DND-41 (cell line): Measurements from ENCODE around the gene LYVE1.

Source experiments
- ATAC-seq: fragments of 200-7000 bp; cut with Tn5 transposase; 3 replicates; pipeline ENCODE4 v1.9.1; 2021; ENCODE audit warnings: low read depth; ENCODE audit not compliant: insufficient read depth
- DNase-seq: peaks from one replicate; pipeline ENCODE4 v3.0.0-alpha.2; 2020
- H2AFZ ChIP-seq: 2 replicates; pipeline ENCODE4 v1.6.0; 2012; ENCODE audit warnings: low read depth, low read length
- H3K27ac ChIP-seq: 2 replicates; pipeline ENCODE4 v1.5.1; 2012; ENCODE audit warnings: low read length, inconsistent platforms
- H3K27me3 ChIP-seq: fragments of 200-600 bp; sonication (generic); 2 replicates; pipeline ENCODE4 v1.6.0; 2012; ENCODE audit warnings: low read length, mild to moderate bottlenecking, inconsistent platforms; ENCODE audit not compliant: insufficient read depth, poor library complexity
- H3K36me3 ChIP-seq: 2 replicates; pipeline ENCODE4 v1.5.1; 2012; ENCODE audit warnings: low read length, inconsistent platforms; ENCODE audit not compliant: insufficient read depth
- H3K4me1 ChIP-seq: 2 replicates; pipeline ENCODE4 v1.5.1; 2012; ENCODE audit warnings: mild to moderate bottlenecking, low read length; ENCODE audit not compliant: insufficient read depth
- H3K4me2 ChIP-seq: 2 replicates; pipeline ENCODE4 v1.6.0; 2012; ENCODE audit warnings: mild to moderate bottlenecking, moderate library complexity, low read length, inconsistent platforms; ENCODE audit not compliant: insufficient read depth
- H3K4me3 ChIP-seq, 2 experiments: fragments of 200-600 bp in 1 of 2; shearing (Covaris generic) in 1 of 2; 2 replicates each; pipeline ENCODE4 v1.5.1; 2012 to 2016; ENCODE audit warnings: inconsistent platforms in 2 of 2, low read length in 2 of 2, mild to moderate bottlenecking in 2 of 2, low read depth in 1 of 2, moderate library complexity in 1 of 2
- H3K79me2 ChIP-seq: 2 replicates; pipeline ENCODE4 v1.6.0; 2012; ENCODE audit warnings: low read length, inconsistent platforms; ENCODE audit not compliant: insufficient read depth
- H3K9ac ChIP-seq: 2 replicates; pipeline ENCODE4 v1.6.0; 2012; ENCODE audit warnings: low read depth, mild to moderate bottlenecking, inconsistent platforms, low read length, moderate library complexity
- H3K9me3 ChIP-seq: 2 replicates; pipeline ENCODE4 v1.5.1; 2012; ENCODE audit warnings: low read length, moderate library complexity, mild to moderate bottlenecking, inconsistent platforms; ENCODE audit not compliant: insufficient read depth, severe bottlenecking
- H4K20me1 ChIP-seq: 2 replicates; pipeline ENCODE4 v1.6.0; 2012; ENCODE audit warnings: low read length; ENCODE audit not compliant: insufficient read depth
- EZH2 ChIP-seq: IDR thresholded peaks from 3 replicates; pipeline ENCODE4 v1.6.1; 2012; ENCODE audit warnings: borderline replicate concordance, low read depth, mild to moderate bottlenecking, moderate library complexity, low read length, inconsistent platforms; ENCODE audit not compliant: severe bottlenecking
- TF ChIP-seq, protein P1 (sequence below): IDR thresholded peaks from 2 replicates; pipeline ENCODE4 v1.5.1; 2012; ENCODE audit warnings: borderline replicate concordance, low read length, moderate library complexity, mild to moderate bottlenecking; ENCODE audit not compliant: poor library complexity, severe bottlenecking; ENCODE audit errors: extremely low read depth

Gene LYVE1

DNA sequence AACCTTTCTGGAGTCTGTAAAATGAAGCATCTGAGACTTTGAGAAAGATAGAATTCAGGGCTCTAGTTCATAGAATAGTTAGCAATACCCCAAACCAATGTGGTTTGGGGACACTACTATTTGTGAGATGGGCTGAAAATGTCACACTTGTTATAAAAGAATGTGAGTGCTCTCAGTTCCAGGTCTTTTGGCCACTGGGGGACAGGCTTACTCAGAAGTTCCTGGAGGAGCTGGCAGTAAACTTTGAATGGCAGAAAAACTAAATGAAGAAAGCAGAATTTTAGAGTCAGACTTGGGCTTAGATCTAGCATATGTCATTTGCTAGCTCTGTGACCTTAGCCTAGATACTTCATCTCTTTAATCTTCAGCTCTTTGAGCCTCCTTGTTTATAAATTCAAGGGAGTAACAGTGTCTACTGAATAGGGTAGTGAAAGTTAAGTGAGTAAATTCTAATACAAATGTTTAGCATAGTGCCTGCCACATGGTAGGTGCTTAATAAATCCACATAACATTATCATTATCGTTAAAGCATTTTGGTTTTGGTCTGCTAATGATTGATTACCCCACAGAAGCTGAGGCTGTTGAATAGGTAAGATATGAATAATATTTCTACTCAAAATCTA, 3.7 kb downstream of the LYVE1 start:
- Histone ChIP-seq H3K9ac (no peak overlapping the region), H3K4me1 (no peaks in the 10 kb centered on the region), H3K27me3 (peaks cover 17% of the 10 kb centered on the region), H3K36me3 (no peaks in the 10 kb centered on the region), H4K20me1 (no peaks in the 10 kb centered on the region), H2AFZ (no peak overlapping the region), H3K4me3 (no peak overlapping the region), H3K4me2 (no peak overlapping the region), H3K9me3 (no peaks in the 10 kb centered on the region), H3K79me2 (no peaks in the 10 kb centered on the region), H3K27ac (no peak overlapping the region)
- ATAC-seq = no peak
- TF ChIP-seq, protein P1, sequence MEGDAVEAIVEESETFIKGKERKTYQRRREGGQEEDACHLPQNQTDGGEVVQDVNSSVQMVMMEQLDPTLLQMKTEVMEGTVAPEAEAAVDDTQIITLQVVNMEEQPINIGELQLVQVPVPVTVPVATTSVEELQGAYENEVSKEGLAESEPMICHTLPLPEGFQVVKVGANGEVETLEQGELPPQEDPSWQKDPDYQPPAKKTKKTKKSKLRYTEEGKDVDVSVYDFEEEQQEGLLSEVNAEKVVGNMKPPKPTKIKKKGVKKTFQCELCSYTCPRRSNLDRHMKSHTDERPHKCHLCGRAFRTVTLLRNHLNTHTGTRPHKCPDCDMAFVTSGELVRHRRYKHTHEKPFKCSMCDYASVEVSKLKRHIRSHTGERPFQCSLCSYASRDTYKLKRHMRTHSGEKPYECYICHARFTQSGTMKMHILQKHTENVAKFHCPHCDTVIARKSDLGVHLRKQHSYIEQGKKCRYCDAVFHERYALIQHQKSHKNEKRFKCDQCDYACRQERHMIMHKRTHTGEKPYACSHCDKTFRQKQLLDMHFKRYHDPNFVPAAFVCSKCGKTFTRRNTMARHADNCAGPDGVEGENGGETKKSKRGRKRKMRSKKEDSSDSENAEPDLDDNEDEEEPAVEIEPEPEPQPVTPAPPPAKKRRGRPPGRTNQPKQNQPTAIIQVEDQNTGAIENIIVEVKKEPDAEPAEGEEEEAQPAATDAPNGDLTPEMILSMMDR = no peak
- no peak for TF ChIP-seq EZH2
- DNase-seq = no peak

DNA sequence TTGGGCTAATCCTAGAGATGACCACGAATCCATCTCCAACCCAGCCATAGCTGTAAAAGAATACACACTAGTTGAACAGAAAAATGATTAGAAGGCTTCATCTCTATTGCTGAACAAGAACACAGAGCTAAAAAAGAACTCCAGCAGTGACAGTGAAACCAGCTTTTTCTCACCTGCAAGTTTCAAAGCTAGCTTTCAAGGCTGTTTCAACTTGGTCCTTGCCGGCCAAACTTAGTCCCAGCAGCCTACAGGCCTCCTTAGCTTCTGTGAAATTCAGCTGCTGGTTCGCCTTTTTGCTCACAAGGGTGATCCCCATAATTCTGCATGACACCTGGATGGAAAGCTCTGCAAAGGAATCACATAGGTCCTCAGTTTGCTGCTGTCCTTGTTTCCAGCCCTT, 4.4 kb downstream of the LYVE1 start:
- H3K27me3 ChIP-seq = peaks cover 15% of the 10 kb centered on the region
- H4K20me1 ChIP-seq = no peaks in the 10 kb centered on the region
- no peaks in the 10 kb centered on the region for H3K9me3 ChIP-seq
- H2AFZ ChIP-seq = no peak overlapping the region
- H3K4me2 ChIP-seq = no peak overlapping the region
- TF ChIP-seq EZH2 = no peak
- TF ChIP-seq, protein P1 = no peak
- ATAC-seq = no peak
- no peaks in the 10 kb centered on the region for H3K36me3 ChIP-seq
- no peak overlapping the region for H3K4me3 ChIP-seq
- no peaks in the 10 kb centered on the region for H3K4me1 ChIP-seq
- H3K79me2 ChIP-seq = no peaks in the 10 kb centered on the region
- H3K27ac ChIP-seq = no peak overlapping the region
- DNase-seq = no peak
- H3K9ac ChIP-seq = no peak overlapping the region

DNA sequence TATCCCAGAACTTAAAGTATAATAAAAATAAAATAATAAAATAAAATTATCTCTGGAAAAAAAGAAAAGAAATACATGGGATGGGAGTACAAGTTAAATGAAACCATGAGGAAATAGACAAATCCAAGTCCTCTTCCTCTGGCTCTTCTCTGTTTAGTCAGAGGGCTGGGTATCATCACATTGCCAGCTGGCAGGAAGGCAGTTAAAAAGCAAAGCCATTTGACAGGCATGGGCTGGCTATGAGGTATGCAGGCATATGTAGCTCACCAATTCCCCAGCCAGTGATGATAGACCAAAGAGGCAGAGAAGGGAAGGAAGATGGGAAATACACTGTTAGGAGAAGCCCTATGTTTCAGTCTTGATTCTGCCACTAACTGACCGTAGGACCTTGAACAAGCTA, 6.5 kb downstream of the LYVE1 start:
- peaks cover 19% of the 10 kb centered on the region for H3K27me3 ChIP-seq
- no peaks in the 10 kb centered on the region for H3K36me3 ChIP-seq
- no peak overlapping the region for H3K9ac ChIP-seq
- H2AFZ ChIP-seq = no peak overlapping the region
- H4K20me1 ChIP-seq = no peaks in the 10 kb centered on the region
- no peaks in the 10 kb centered on the region for H3K4me1 ChIP-seq
- no peak for DNase-seq
- no peak overlapping the region for H3K27ac ChIP-seq
- no peak for TF ChIP-seq EZH2
- TF ChIP-seq, protein P1 = no peak
- H3K4me3 ChIP-seq = no peak overlapping the region
- no peaks in the 10 kb centered on the region for H3K79me2 ChIP-seq
- no peaks in the 10 kb centered on the region for H3K9me3 ChIP-seq
- no peak overlapping the region for H3K4me2 ChIP-seq
- no peak for ATAC-seq
